SJSA1 (cell line): ENCODE measurements around the gene NPHP1. TPM values are rescaled to one million over a fixed set of nuclear protein-coding genes. Genes with fewer than 3 reads are reported as not detected.
A peak's percentile ranks its signal among the peaks of the same experiment; 100 is the strongest.
"Not testable (repeated sequence)": the region's sequence is repeated elsewhere in the genome, so short reads cannot be mapped to it uniquely, and the experiment has no call there.

Experiments
- DNase-seq, 2 experiments: peaks; one replicate each; pipeline ENCODE4 v3.0.0-alpha.2; 2015 to 2020; ENCODE audit warnings: low spot score in 2 of 2, low read depth in 1 of 2
- H3K27ac ChIP-seq: fragments of 250-450 bp; sonication (Bioruptor Pico); 2 replicates; pipeline ENCODE4 v1.5.1; 2020; ENCODE audit warnings: mild to moderate bottlenecking, moderate library complexity
- H3K27me3 ChIP-seq: fragments of 250-450 bp; sonication (Bioruptor Pico); replicated peaks from 2 replicates; pipeline ENCODE4 v1.5.1; 2020; ENCODE audit warnings: mild to moderate bottlenecking, moderate library complexity
- H3K36me3 ChIP-seq: fragments of 250-450 bp; sonication (Bioruptor Pico); 2 replicates; pipeline ENCODE4 v1.5.1; 2020; ENCODE audit warnings: mild to moderate bottlenecking
- H3K4me1 ChIP-seq: fragments of 250-450 bp; sonication (Bioruptor Pico); replicated peaks from 2 replicates; pipeline ENCODE4 v1.6.1; 2021; ENCODE audit warnings: mild to moderate bottlenecking
- H3K4me3 ChIP-seq: fragments of 250-450 bp; sonication (Bioruptor Pico); 2 replicates; pipeline ENCODE4 v1.5.1; 2020; ENCODE audit warnings: mild to moderate bottlenecking
- H3K9me3 ChIP-seq: fragments of 250-450 bp; sonication (Bioruptor Pico); replicated peaks from 2 replicates; pipeline ENCODE4 v1.5.1; 2020; ENCODE audit warnings: mild to moderate bottlenecking
- total RNA-seq: library from RNA; depleted of rRNA; stranded (reverse); fragments of >200 nt; shearing (Covaris generic); gene quantifications from 2 replicates; pipeline ENCODE4 v1.2.3, GENCODE V29; 2014

Gene NPHP1
- total RNA-seq, 1 experiment from 2014 or later: 6.8 TPM

GRCh38 chr2:110113961-110114591 is 90.7 kb downstream of the NPHP1 start:
- H3K27me3 ChIP-seq: no peaks in the 10 kb centered on the region
- H3K27ac ChIP-seq: no peak overlapping the region
- H3K4me3 ChIP-seq: no peak overlapping the region
- H3K9me3 ChIP-seq: no peaks in the 10 kb centered on the region
- DNase-seq: no peak
- no peaks in the 10 kb centered on the region for H3K4me1 ChIP-seq
- H3K36me3 ChIP-seq: no peaks in the 10 kb centered on the region

GRCh38 chr2:110108291-110108690 is 96.5 kb downstream of the NPHP1 start:
- H3K36me3 ChIP-seq, DNase-seq, H3K4me3 ChIP-seq, H3K27ac ChIP-seq, H3K9me3 ChIP-seq, H3K27me3 ChIP-seq: not testable (repeated sequence)
- H3K4me1 ChIP-seq: peaks cover 33% of the 10 kb centered on the region

- H3K27ac ChIP-seq: no peak overlapping the region
- no peak for DNase-seq
- H3K4me1 ChIP-seq: peaks cover 38% of the 10 kb centered on the region
- no peak overlapping the region for H3K4me3 ChIP-seq
- H3K9me3 ChIP-seq: no peaks in the 10 kb centered on the region
- H3K27me3 ChIP-seq: no peaks in the 10 kb centered on the region
- H3K36me3 ChIP-seq: no peaks in the 10 kb centered on the region
Measured at GRCh38 chr2:110107092-110108079, 97.4 kb downstream of the NPHP1 start.

GRCh38 chr2:110106642-110107041 is 98.2 kb downstream of the NPHP1 start:
- DNase-seq: no peak
- Histone ChIP-seq H3K4me3 (no peak overlapping the region), H3K9me3 (no peaks in the 10 kb centered on the region), H3K27ac (peak overlapping the region; percentile 32; the same call in 1 of the 2 replicates), H3K27me3 (no peaks in the 10 kb centered on the region), H3K4me1 (peaks cover 46% of the 10 kb centered on the region), H3K36me3 (no peaks in the 10 kb centered on the region)

- peak overlapping the region; percentile 32 for H3K27ac ChIP-seq
- H3K4me1 ChIP-seq: peaks cover 54% of the 10 kb centered on the region
- peak in 1 of 2 experiments; percentile 49 for DNase-seq
- no peak overlapping the region for H3K4me3 ChIP-seq
- no peaks in the 10 kb centered on the region for H3K36me3 ChIP-seq
- no peaks in the 10 kb centered on the region for H3K27me3 ChIP-seq
- no peaks in the 10 kb centered on the region for H3K9me3 ChIP-seq
Measured at GRCh38 chr2:110105608-110106467, 99.0 kb downstream of the NPHP1 start.

GRCh38 chr2:110105183-110105582 is 99.6 kb downstream of the NPHP1 start:
- no peaks in the 10 kb centered on the region for H3K9me3 ChIP-seq
- no peaks in the 10 kb centered on the region for H3K36me3 ChIP-seq
- peak overlapping the region; percentile 32 for H3K27ac ChIP-seq
- no peaks in the 10 kb centered on the region for H3K27me3 ChIP-seq
- no peak for DNase-seq
- no peak overlapping the region for H3K4me3 ChIP-seq
- peaks cover 60% of the 10 kb centered on the region for H3K4me1 ChIP-seq

- DNase-seq: no peak
- Histone ChIP-seq H3K36me3 (no peaks in the 10 kb centered on the region), H3K9me3 (no peaks in the 10 kb centered on the region), H3K27me3 (no peaks in the 10 kb centered on the region), H3K4me3 (no peak overlapping the region), H3K4me1 (peaks cover 65% of the 10 kb centered on the region), H3K27ac (no peak overlapping the region)
Measured at GRCh38 chr2:110104025-110104771, 100.6 kb downstream of the NPHP1 start.

- Histone ChIP-seq H3K27ac (peak overlapping the region; percentile 98), H3K4me1 (peaks cover 65% of the 10 kb centered on the region), H3K27me3 (no peaks in the 10 kb centered on the region), H3K9me3 (no peaks in the 10 kb centered on the region), H3K4me3 (no peak overlapping the region), H3K36me3 (no peaks in the 10 kb centered on the region)
- DNase-seq: no peak
Measured at GRCh38 chr2:110103061-110103961, 101.5 kb downstream of the NPHP1 start.

GRCh38 chr2:110101901-110102803 is 102.7 kb downstream of the NPHP1 start:
- Histone ChIP-seq H3K4me3 (no peak overlapping the region), H3K4me1 (peaks cover 61% of the 10 kb centered on the region)
- DNase-seq: no peak

GRCh38 chr2:110101280-110101844 is 103.5 kb downstream of the NPHP1 start:
- Histone ChIP-seq H3K27me3 (no peaks in the 10 kb centered on the region), H3K36me3 (no peaks in the 10 kb centered on the region), H3K9me3 (no peaks in the 10 kb centered on the region), H3K4me3 (no peak overlapping the region), H3K4me1 (peaks cover 53% of the 10 kb centered on the region), H3K27ac (peak overlapping the region; percentile 98)
- peak; percentile 98 to 99 for DNase-seq

More at GRCh38 chr2:110101901-110102803, 102.7 kb downstream of the NPHP1 start:
- no peaks in the 10 kb centered on the region for H3K36me3 ChIP-seq
- no peaks in the 10 kb centered on the region for H3K27me3 ChIP-seq
- peak overlapping the region; percentile 98 for H3K27ac ChIP-seq
- no peaks in the 10 kb centered on the region for H3K9me3 ChIP-seq

- not testable (repeated sequence) for H3K9me3 ChIP-seq, H3K27me3 ChIP-seq, DNase-seq, H3K4me3 ChIP-seq, H3K36me3 ChIP-seq
- H3K4me1 ChIP-seq: peaks cover 49% of the 10 kb centered on the region
- peak overlapping the region; percentile 98 for H3K27ac ChIP-seq
Measured at GRCh38 chr2:110100880-110101279, 103.9 kb downstream of the NPHP1 start.
